BE2C (cell line): ENCODE measurements around the gene B4GALNT2.

Experiments used
- DNase-seq: peaks from one replicate; pipeline ENCODE4 v3.0.0-alpha.2; 2020
- H3K27me3 ChIP-seq: fragments of 250-450 bp; sonication (Bioruptor Pico); 2 replicates; pipeline ENCODE4 v1.5.1; 2020; ENCODE audit warnings: mild to moderate bottlenecking
- H3K36me3 ChIP-seq: fragments of 250-450 bp; sonication (Bioruptor Pico); 2 replicates; pipeline ENCODE4 v1.5.1; 2020; ENCODE audit warnings: mild to moderate bottlenecking
- H3K4me1 ChIP-seq: fragments of 250-450 bp; sonication (Bioruptor Pico); 2 replicates; pipeline ENCODE4 v1.5.1; 2020
- H3K4me3 ChIP-seq: 2 replicates; pipeline ENCODE4 v1.5.1; 2011; ENCODE audit warnings: low read depth, low read length
- H3K9me3 ChIP-seq: fragments of 250-450 bp; sonication (Bioruptor Pico); 2 replicates; pipeline ENCODE4 v1.5.1; 2020
- TF ChIP-seq, protein P1 (sequence below): IDR thresholded peaks from 2 replicates; pipeline ENCODE4 v1.5.1; 2012; ENCODE audit warnings: mild to moderate bottlenecking, low read depth, low read length

Gene B4GALNT2

DNA sequence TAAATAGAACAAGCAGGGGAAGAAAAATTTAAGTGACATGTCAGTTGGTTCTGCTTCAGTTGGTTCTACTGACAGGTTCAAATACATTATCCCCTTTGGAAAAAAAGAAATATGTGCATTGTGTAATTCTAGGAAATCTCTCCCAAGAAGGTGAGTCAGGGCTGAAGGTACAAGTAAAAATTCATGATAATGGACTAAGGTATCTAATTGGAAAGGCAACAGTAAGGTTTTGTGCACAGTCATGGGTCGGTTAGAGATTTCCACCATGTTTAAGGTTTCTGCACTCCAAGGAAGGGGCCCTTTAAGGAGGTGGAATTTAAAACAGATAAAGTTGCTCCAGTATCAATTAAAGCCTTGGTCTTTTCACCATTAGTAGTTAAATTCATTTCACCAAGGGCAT, 17.9 kb upstream of the B4GALNT2 start:
- no peaks in the 10 kb centered on the region for H3K9me3 ChIP-seq
- peaks cover 29% of the 10 kb centered on the region for H3K27me3 ChIP-seq
- no peak for DNase-seq
- no peaks in the 10 kb centered on the region for H3K36me3 ChIP-seq
- H3K4me1 ChIP-seq = no peaks in the 10 kb centered on the region
- no peak overlapping the region for H3K4me3 ChIP-seq
- TF ChIP-seq, protein P1, sequence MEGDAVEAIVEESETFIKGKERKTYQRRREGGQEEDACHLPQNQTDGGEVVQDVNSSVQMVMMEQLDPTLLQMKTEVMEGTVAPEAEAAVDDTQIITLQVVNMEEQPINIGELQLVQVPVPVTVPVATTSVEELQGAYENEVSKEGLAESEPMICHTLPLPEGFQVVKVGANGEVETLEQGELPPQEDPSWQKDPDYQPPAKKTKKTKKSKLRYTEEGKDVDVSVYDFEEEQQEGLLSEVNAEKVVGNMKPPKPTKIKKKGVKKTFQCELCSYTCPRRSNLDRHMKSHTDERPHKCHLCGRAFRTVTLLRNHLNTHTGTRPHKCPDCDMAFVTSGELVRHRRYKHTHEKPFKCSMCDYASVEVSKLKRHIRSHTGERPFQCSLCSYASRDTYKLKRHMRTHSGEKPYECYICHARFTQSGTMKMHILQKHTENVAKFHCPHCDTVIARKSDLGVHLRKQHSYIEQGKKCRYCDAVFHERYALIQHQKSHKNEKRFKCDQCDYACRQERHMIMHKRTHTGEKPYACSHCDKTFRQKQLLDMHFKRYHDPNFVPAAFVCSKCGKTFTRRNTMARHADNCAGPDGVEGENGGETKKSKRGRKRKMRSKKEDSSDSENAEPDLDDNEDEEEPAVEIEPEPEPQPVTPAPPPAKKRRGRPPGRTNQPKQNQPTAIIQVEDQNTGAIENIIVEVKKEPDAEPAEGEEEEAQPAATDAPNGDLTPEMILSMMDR = no peak

DNA sequence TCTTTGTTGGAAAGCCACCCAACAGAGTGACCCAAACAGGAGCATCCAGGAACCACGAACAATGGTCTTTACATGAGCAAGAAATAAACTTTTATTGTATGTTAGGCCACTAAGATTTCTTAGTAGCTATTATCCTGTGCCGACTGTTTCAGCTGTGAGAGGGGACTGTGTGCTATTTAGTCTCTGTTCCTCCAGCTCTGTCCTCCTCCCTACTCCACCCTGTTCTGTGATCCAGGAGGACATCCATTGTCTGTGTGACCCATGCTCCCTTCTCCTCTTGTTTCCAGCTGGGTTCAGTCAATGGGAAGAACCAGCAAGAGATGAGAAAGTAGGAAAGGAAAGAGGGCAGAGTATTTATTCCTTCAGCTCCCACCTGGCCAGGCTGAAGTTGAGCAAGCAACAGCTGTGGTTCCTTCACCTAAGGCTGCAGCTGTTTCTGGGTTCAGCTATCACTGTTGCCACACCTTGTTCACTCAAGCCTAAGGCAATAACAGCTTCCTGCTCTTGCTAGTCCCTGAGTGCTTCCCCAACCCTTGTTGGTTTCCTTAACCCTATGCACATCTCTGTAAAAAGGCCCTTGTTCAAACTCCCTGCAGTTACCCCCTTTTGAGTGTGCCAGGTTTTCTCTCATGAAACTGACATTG, 14.9 kb upstream of the B4GALNT2 start:
- peaks cover 41% of the 10 kb centered on the region for H3K27me3 ChIP-seq
- H3K4me1 ChIP-seq = no peaks in the 10 kb centered on the region
- H3K4me3 ChIP-seq = no peak overlapping the region
- H3K9me3 ChIP-seq = no peaks in the 10 kb centered on the region
- TF ChIP-seq, protein P1 = no peak
- no peaks in the 10 kb centered on the region for H3K36me3 ChIP-seq
- DNase-seq = no peak

DNA sequence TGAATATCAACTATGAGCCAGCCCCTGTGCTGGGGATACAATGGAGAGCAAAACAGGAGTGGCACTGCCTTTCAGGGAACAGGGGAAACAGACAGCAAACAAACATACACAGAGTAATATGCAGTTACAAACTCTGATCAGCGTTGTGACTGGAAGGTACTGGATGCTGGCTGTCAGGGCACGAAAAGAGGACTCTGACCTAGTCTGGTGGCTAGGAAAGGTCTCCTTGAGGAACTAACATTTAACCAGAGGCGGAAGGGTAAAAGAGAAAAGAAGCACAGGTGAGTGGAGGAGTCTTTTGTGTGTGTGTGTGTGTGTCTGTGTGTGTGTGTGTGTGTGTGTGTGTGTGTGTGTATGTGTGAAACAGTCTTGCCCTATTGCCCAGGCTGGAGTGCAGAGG, 12.4 kb upstream of the B4GALNT2 start:
- H3K36me3 ChIP-seq = no peaks in the 10 kb centered on the region
- peaks cover 38% of the 10 kb centered on the region for H3K27me3 ChIP-seq
- H3K9me3 ChIP-seq = no peaks in the 10 kb centered on the region
- no peak for DNase-seq
- TF ChIP-seq, protein P1 = no peak
- H3K4me1 ChIP-seq = no peaks in the 10 kb centered on the region
- no peak overlapping the region for H3K4me3 ChIP-seq

DNA sequence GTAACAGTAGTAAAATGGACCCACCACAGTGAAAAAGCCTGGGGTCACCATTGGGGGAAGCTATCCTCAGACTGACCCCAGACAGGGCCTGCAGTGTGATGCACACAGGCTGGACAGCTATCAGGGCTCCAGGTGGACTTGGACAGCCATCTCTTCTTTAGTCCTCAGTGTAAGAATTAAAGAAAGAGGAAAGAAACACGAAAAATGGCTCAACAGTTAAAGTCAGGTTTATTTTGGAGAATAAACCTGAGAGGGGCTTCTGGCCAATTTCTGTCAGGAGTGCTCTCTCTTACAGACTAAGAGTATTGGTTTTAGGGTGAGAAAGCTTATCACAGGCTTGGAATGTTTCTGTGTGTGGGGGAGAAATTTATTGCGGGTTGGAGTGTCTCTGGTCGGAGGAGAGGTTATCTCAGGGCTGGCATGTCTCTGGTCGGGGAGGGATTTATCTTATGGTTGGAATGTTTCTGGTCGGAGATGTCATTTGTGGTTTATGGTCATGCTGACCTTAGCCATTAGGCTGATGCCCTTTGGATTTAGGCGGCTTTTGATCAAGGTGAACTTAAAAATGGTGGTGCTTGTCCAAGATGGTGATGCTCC, 10.8 kb upstream of the B4GALNT2 start:
- no peak overlapping the region for H3K4me3 ChIP-seq
- H3K27me3 ChIP-seq = peaks cover 33% of the 10 kb centered on the region
- TF ChIP-seq, protein P1 = no peak
- H3K9me3 ChIP-seq = no peaks in the 10 kb centered on the region
- no peaks in the 10 kb centered on the region for H3K4me1 ChIP-seq
- H3K36me3 ChIP-seq = no peaks in the 10 kb centered on the region
- no peak for DNase-seq

DNA sequence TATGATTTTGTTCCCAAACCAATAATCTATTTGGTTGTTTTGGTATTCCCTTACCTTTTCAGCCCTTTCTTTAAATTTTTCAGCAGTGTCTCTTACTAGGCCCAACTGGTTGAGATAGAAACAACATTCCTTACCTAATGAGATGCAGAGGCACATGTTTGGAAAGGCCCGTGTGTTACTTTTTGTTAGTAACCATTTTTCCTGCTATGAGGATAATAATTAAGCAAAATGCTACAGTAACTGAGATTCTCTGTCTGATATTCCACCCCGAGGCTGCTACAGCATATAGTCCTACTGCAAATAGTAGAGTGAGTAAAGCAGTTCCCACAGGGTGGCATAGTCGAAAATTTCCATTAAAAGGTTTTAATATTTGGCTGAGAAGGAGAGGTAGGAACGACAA, 10.0 kb upstream of the B4GALNT2 start:
- H3K4me1 ChIP-seq = no peaks in the 10 kb centered on the region
- H3K9me3 ChIP-seq = no peaks in the 10 kb centered on the region
- H3K4me3 ChIP-seq = no peak overlapping the region
- H3K36me3 ChIP-seq = no peaks in the 10 kb centered on the region
- peaks cover 30% of the 10 kb centered on the region for H3K27me3 ChIP-seq
- no peak for DNase-seq
- TF ChIP-seq, protein P1 = no peak

DNA sequence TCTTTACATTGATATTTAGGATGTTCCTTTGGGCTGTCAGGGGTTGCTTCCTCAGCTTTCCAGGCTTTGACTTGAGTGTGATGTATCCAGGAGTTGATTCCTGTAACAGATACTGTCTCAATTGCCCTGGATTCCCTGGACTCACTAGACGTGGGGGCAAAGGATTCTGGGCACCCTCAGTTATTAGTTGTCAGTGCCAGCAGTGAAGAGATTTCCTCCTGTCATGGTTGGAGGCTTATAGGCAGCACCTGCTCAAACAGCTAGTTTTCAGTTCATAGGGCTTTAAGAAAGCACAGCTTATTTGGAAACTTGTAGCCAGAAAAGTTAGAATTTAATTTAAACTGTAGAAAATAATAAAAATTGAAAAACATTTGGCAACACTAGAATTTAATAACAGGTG, 9.5 kb upstream of the B4GALNT2 start:
- TF ChIP-seq, protein P1 = no peak
- H3K4me3 ChIP-seq = no peak overlapping the region
- H3K4me1 ChIP-seq = no peaks in the 10 kb centered on the region
- peaks cover 30% of the 10 kb centered on the region for H3K27me3 ChIP-seq
- no peaks in the 10 kb centered on the region for H3K9me3 ChIP-seq
- no peak for DNase-seq
- H3K36me3 ChIP-seq = no peaks in the 10 kb centered on the region
